ENCODE measurements around the gene CENPE. TPM values are rescaled to one million over a fixed set of nuclear protein-coding genes. Genes with fewer than 3 reads are reported as not detected.

CENPE gene
- 7.6 and 11.6 TPM in 2 replicates for total RNA-seq

GRCh38 chr4:103198111-103198765, at the start of gene CENPE:
CENPE (minus strand) TSS chr4:103198343; CDS start chr4:103198319, 24 bp downstream.

GRCh38 chr4:103099691-103100392, 98.3 kb downstream of the CENPE start, which contains the start of gene BDH2:
BDH2 (minus strand) TSS chr4:103099834; CDS start chr4:103096254, 3,580 bp downstream.

GRCh38 chr4:103076747-103077347, 121.3 kb downstream of the CENPE start, which contains the start of gene SLC9B2:
SLC9B2 (minus strand) TSS chr4:103076761; CDS start chr4:103067550, 9,211 bp downstream.

Other genes starting within 250 kb of the CENPE start
- gene SLC9B1, start 178.6 kb downstream of the CENPE start, total RNA-seq: 4.7 TPM in 1 of 2 replicates, not detected in the other
- 9.8 and 10.3 TPM in 2 replicates for gene SLC9B2, start 121.6 kb downstream of the CENPE start, total RNA-seq
- 31.8 and 57.6 TPM in 2 replicates for gene BDH2, start 98.5 kb downstream of the CENPE start, total RNA-seq

All from epithelial cell of alveolus of lung (primary cell).